ENCODE measurements around the gene CFAP299. TPM values are rescaled to one million over a fixed set of nuclear protein-coding genes. Genes with fewer than 3 reads are reported as not detected.

Gene CFAP299
- total and polyA plus RNA-seq, 2 donors (not counting 3 experiments of a cell fraction or from before 2014, with no cell fraction given) = not detected

- Histone ChIP-seq H3K4me2 (ENCODE audit: insufficient read depth, low read length) (no peak overlapping the region), H3K36me3 (ENCODE audit: control insufficient read depth in 2 of 2, extremely low read depth in 1 of 2, insufficient read depth in 2 of 2, low read length in 2 of 2) (no peaks in the 10 kb centered on the region), H4K20me1 (replicated peaks; ENCODE audit: control insufficient read depth, extremely low read depth, insufficient read depth, low read length) (no peaks in the 10 kb centered on the region), H3K9me1 (replicated peaks; ENCODE audit: control insufficient read depth, extremely low read depth, insufficient read depth, low read length) (no peaks in the 10 kb centered on the region), H3K27ac (ENCODE audit: insufficient read depth, low read depth, low read length) (no peak overlapping the region), H3K9ac (replicated peaks; ENCODE audit: extremely low read depth, insufficient read depth, low read length) (no peak overlapping the region), H3K79me2 (ENCODE audit: control insufficient read depth, insufficient read depth, low read length) (no peaks in the 10 kb centered on the region), H3K4me1 (ENCODE audit: control insufficient read depth, extremely low read depth, insufficient read depth, low read length) (no peaks in the 10 kb centered on the region), H2AFZ (ENCODE audit: low read depth, low read length) (no peak overlapping the region), H3K27me3 (ENCODE audit: control insufficient read depth in 2 of 2, insufficient read depth in 2 of 2, low read length in 2 of 2) (no peaks in the 10 kb centered on the region), H3K9me3 (replicated peaks; ENCODE audit: control insufficient read depth, insufficient read depth, low read length) (no peaks in the 10 kb centered on the region), H3K4me3 (replicated peaks in 1 of 3; ENCODE audit: insufficient read depth in 1 of 3, low read depth in 1 of 3, low read length in 3 of 3) (no peak overlapping the region)
- no TSS peak for BruUV-seq (replicated peaks)
- no peak for TF ChIP-seq FOS (IDR thresholded peaks at IDR 0.05; ENCODE audit: borderline replicate concordance, insufficient read depth, low read length)
- no peak for TF ChIP-seq EZH2 (IDR thresholded peaks at IDR 0.05; ENCODE audit: borderline replicate concordance, low read depth, low read length, severe bottlenecking)
- TF ChIP-seq JUN (IDR thresholded peaks at IDR 0.05; ENCODE audit: borderline replicate concordance, insufficient read depth, insufficient read length, low read depth) = no peak
- no peak for TF ChIP-seq CTCF (IDR thresholded peaks at IDR 0.05; ENCODE audit: extremely low read depth in 1 of 2, insufficient read depth in 1 of 2, low read depth in 1 of 2, low read length in 2 of 2)
- FAIRE-seq (no peak), DNase-seq (ENCODE audit: low read depth, low spot score) (no peak)
- dilution Hi-C loops (cut with MboI; ENCODE audit: extremely low pct_ligation_motif_present, low sequenced_read_pairs) = no loop called here
- intact Hi-C loops (cut with micrococcal nuclease) = no loop called here
- ChIA-PET CTCF (no interaction called here), POLR2A (no interaction called here)
Observed at GRCh38 chr4:80386281-80386886, 50.9 kb downstream of the CFAP299 start.

All from endothelial cell of umbilical vein (primary cell).